Neuronal stem cell (in vitro differentiated cells): ENCODE results near the gene CYP46A1.

Experiments used
- DNase-seq: peaks from one replicate; pipeline ENCODE4 v3.0.0-alpha.2; 2013; ENCODE audit warnings: low spot score
- H2AFZ ChIP-seq: one replicate; pipeline ENCODE4 v1.6.1; 2013; ENCODE audit warnings: mild to moderate bottlenecking, low read length, inconsistent platforms
- H2AK5ac ChIP-seq: 2 replicates; pipeline ENCODE4 v1.6.1; 2013; ENCODE audit warnings: low read depth, mild to moderate bottlenecking, inconsistent platforms, low read length, moderate library complexity, mixed read lengths
- H2BK120ac ChIP-seq: 2 replicates; pipeline ENCODE4 v1.6.1; 2013; ENCODE audit warnings: low read depth, mild to moderate bottlenecking, inconsistent platforms, low read length, moderate library complexity, mixed read lengths
- H2BK12ac ChIP-seq: one replicate; pipeline ENCODE4 v1.6.1; 2013; ENCODE audit warnings: low read length, inconsistent platforms
- H2BK15ac ChIP-seq: 2 replicates; pipeline ENCODE4 v1.6.1; 2013; ENCODE audit warnings: mild to moderate bottlenecking, low read length, inconsistent platforms, mixed read lengths
- H2BK5ac ChIP-seq: one replicate; pipeline ENCODE4 v1.6.1; 2013; ENCODE audit warnings: inconsistent platforms, mild to moderate bottlenecking, low read length, moderate library complexity
- H3K14ac ChIP-seq: one replicate; pipeline ENCODE4 v1.6.1; 2013; ENCODE audit warnings: low read length, inconsistent platforms
- H3K18ac ChIP-seq: 2 replicates; pipeline ENCODE4 v1.6.1; 2013; ENCODE audit warnings: low read length, inconsistent platforms
- H3K23ac ChIP-seq: 2 replicates; pipeline ENCODE4 v1.6.1; 2013; ENCODE audit warnings: low read depth, mild to moderate bottlenecking, mixed read lengths, low read length, inconsistent platforms; ENCODE audit not compliant: poor library complexity
- H3K27ac ChIP-seq: replicated peaks from 3 replicates; pipeline ENCODE4 v1.5.1; 2013; ENCODE audit warnings: low read length, inconsistent platforms
- H3K27me3 ChIP-seq, 3 experiments: 2 replicates each; pipeline ENCODE4 v1.6.1; 2013; ENCODE audit warnings: low read length in 3 of 3, mild to moderate bottlenecking in 2 of 3, inconsistent platforms in 1 of 3, low read depth in 1 of 3, mixed read lengths in 1 of 3, moderate library complexity in 1 of 3; ENCODE audit not compliant: control insufficient read depth in 3 of 3, insufficient read depth in 3 of 3
- H3K36me3 ChIP-seq, 2 donors: replicated peaks in 1 of 2; 2 replicates each; pipeline ENCODE4 v1.6.1; 2013; ENCODE audit warnings: low read length in 2 of 2; ENCODE audit not compliant: control insufficient read depth in 2 of 2, insufficient read depth in 2 of 2
- H3K4ac ChIP-seq: 2 replicates; pipeline ENCODE4 v1.6.1; 2013; ENCODE audit warnings: inconsistent platforms, mild to moderate bottlenecking, low read length, moderate library complexity
- H3K4me1 ChIP-seq, 2 donors: 1 replicate in 1 of 2; 2 replicates in 1 of 2; pipeline ENCODE4 v1.6.1; 2013; ENCODE audit warnings: low read length in 2 of 2, low read depth in 1 of 2; ENCODE audit not compliant: control insufficient read depth in 2 of 2, insufficient read depth in 1 of 2
- H3K4me2 ChIP-seq: one replicate; pipeline ENCODE4 v1.6.1; 2013; ENCODE audit warnings: mild to moderate bottlenecking, low read length, inconsistent platforms; ENCODE audit not compliant: insufficient read depth, poor library complexity, severe bottlenecking
- H3K4me3 ChIP-seq, 2 donors: 2 replicates each; pipeline ENCODE4 v1.5.1; 2013; ENCODE audit warnings: low read length in 2 of 2, mild to moderate bottlenecking in 2 of 2, inconsistent platforms in 1 of 2, moderate library complexity in 1 of 2
- H3K79me1 ChIP-seq: one replicate; pipeline ENCODE4 v1.6.1; 2013; ENCODE audit warnings: low read depth, mild to moderate bottlenecking, inconsistent platforms, low read length, moderate library complexity
- H3K9ac ChIP-seq: one replicate; pipeline ENCODE4 v1.6.1; 2013; ENCODE audit warnings: mild to moderate bottlenecking, low read depth, low read length, inconsistent platforms; ENCODE audit not compliant: poor library complexity
- H3K9me3 ChIP-seq, 2 donors: replicated peaks in 1 of 2; 2 replicates each; pipeline versions ENCODE3 to v1.6.1; 2013; ENCODE audit warnings: low read length in 2 of 2, mild to moderate bottlenecking in 2 of 2, inconsistent platforms in 1 of 2, low read depth in 1 of 2, mixed read lengths in 1 of 2, moderate library complexity in 1 of 2; ENCODE audit not compliant: control insufficient read depth in 2 of 2, insufficient read depth in 1 of 2
- H4K8ac ChIP-seq: one replicate; pipeline ENCODE4 v1.6.1; 2013; ENCODE audit warnings: low read depth, mild to moderate bottlenecking, inconsistent platforms, low read length, moderate library complexity
- H4K91ac ChIP-seq: one replicate; pipeline ENCODE4 v1.6.1; 2013; ENCODE audit warnings: low read length, low read depth, mild to moderate bottlenecking, inconsistent platforms; ENCODE audit not compliant: poor library complexity
- WGBS, 2 donors: extraction: QIAGEN DNeasy Blood & Tissue Kit; methylation state at CpG; one replicate each; pipeline ENCODE4 v1.1.7; 2013; ENCODE audit warnings: missing lambda C conversion rate in 2 of 2, mixed read lengths in 1 of 2; ENCODE audit not compliant: insufficient read length in 2 of 2, insufficient replicate concordance in 1 of 2; ENCODE audit errors: extremely low coverage in 2 of 2; 5-methylcytosine and 5-hydroxymethylcytosine counted together

Gene CYP46A1

GRCh38 chr14:99689266-99690236, 5.5 kb downstream of the CYP46A1 start:
- no peak overlapping the region for H3K4me2 ChIP-seq
- no peaks in the 10 kb centered on the region for H3K9me3 ChIP-seq
- H3K27me3 ChIP-seq = no peaks in the 10 kb centered on the region
- no peak overlapping the region for H2AFZ ChIP-seq
- H2BK120ac ChIP-seq = no peak overlapping the region
- H3K4me3 ChIP-seq = no peak overlapping the region
- no peaks in the 10 kb centered on the region for H3K79me1 ChIP-seq
- no peak overlapping the region for H3K9ac ChIP-seq
- no peak overlapping the region for H2AK5ac ChIP-seq
- H2BK12ac ChIP-seq = no peak overlapping the region
- no peak overlapping the region for H3K14ac ChIP-seq
- no peak overlapping the region for H3K23ac ChIP-seq
- no peak overlapping the region for H4K8ac ChIP-seq
- no peak for DNase-seq
- H2BK15ac ChIP-seq = no peak overlapping the region
- H3K4ac ChIP-seq = no peak overlapping the region
- H3K36me3 ChIP-seq = peaks cover 0 to 4% of the 10 kb centered on the region in 2 donors
- peaks cover 4 to 12% of the 10 kb centered on the region in 2 donors for H3K4me1 ChIP-seq
- no peak overlapping the region for H4K91ac ChIP-seq
- no peak overlapping the region for H3K27ac ChIP-seq
- no peak overlapping the region for H2BK5ac ChIP-seq
- WGBS, 2 donors = no CpG with 5 or more reads among the region's 11 CpGs
- no peak overlapping the region for H3K18ac ChIP-seq

- Histone ChIP-seq H3K36me3 (peaks cover 0 to 4% of the 10 kb centered on the region in 2 donors), H3K23ac (no peak overlapping the region), H2BK5ac (no peak overlapping the region), H2AK5ac (no peak overlapping the region), H3K4me1 (peaks cover 0 to 4% of the 10 kb centered on the region in 2 donors), H3K27ac (no peak overlapping the region), H3K18ac (no peak overlapping the region), H2BK120ac (no peak overlapping the region), H4K8ac (no peak overlapping the region), H3K4ac (no peak overlapping the region), H3K79me1 (no peaks in the 10 kb centered on the region), H3K9me3 (no peaks in the 10 kb centered on the region), H3K4me3 (no peak overlapping the region), H3K27me3 (no peaks in the 10 kb centered on the region), H2AFZ (no peak overlapping the region), H4K91ac (no peak overlapping the region), H3K4me2 (no peak overlapping the region), H2BK15ac (no peak overlapping the region), H3K9ac (no peak overlapping the region), H2BK12ac (no peak overlapping the region), H3K14ac (no peak overlapping the region)
- no CpG with 5 or more reads among the region's 5 CpGs for WGBS, 2 donors
- no peak for DNase-seq
Observed at GRCh38 chr14:99690636-99691035, 6.5 kb downstream of the CYP46A1 start.

- H3K14ac ChIP-seq = no peak overlapping the region
- DNase-seq = no peak
- H3K23ac ChIP-seq = no peak overlapping the region
- no peak overlapping the region for H2BK5ac ChIP-seq
- no peak overlapping the region for H3K4me3 ChIP-seq
- H2AFZ ChIP-seq = no peak overlapping the region
- peaks cover 0 to 4% of the 10 kb centered on the region in 2 donors for H3K36me3 ChIP-seq
- no peaks in the 10 kb centered on the region for H3K4me1 ChIP-seq
- H3K18ac ChIP-seq = no peak overlapping the region
- H3K9ac ChIP-seq = peak overlapping the region; percentile 10
- H3K9me3 ChIP-seq = peaks cover 0 to 5% of the 10 kb centered on the region in 2 donors
- no peak overlapping the region for H2BK120ac ChIP-seq
- no peak overlapping the region for H4K91ac ChIP-seq
- H2BK15ac ChIP-seq = no peak overlapping the region
- H2BK12ac ChIP-seq = no peak overlapping the region
- H3K4ac ChIP-seq = no peak overlapping the region
- H3K79me1 ChIP-seq = no peaks in the 10 kb centered on the region
- H2AK5ac ChIP-seq = no peak overlapping the region
- no peaks in the 10 kb centered on the region for H3K27me3 ChIP-seq
- no CpG with 5 or more reads among the region's 13 CpGs for WGBS, 2 donors
- no peak overlapping the region for H3K27ac ChIP-seq
- no peak overlapping the region for H4K8ac ChIP-seq
- no peak overlapping the region for H3K4me2 ChIP-seq
Observed at GRCh38 chr14:99691111-99691885, 7.2 kb downstream of the CYP46A1 start.

- Histone ChIP-seq H3K4ac (no peak overlapping the region), H3K23ac (no peak overlapping the region), H3K27ac (no peak overlapping the region), H3K18ac (no peak overlapping the region), H2BK15ac (no peak overlapping the region), H2AK5ac (no peak overlapping the region), H4K8ac (no peak overlapping the region), H3K36me3 (peaks cover 0 to 4% of the 10 kb centered on the region in 2 donors), H3K27me3 (no peaks in the 10 kb centered on the region), H2BK120ac (no peak overlapping the region), H2AFZ (no peak overlapping the region), H3K79me1 (no peaks in the 10 kb centered on the region), H4K91ac (no peak overlapping the region), H2BK5ac (no peak overlapping the region), H2BK12ac (no peak overlapping the region), H3K4me3 (no peak overlapping the region), H3K9ac (no peak overlapping the region), H3K14ac (no peak overlapping the region), H3K4me1 (peaks cover 2 to 9% of the 10 kb centered on the region in 2 donors), H3K4me2 (no peak overlapping the region), H3K9me3 (peaks cover 0 to 5% of the 10 kb centered on the region in 2 donors)
- no CpG with 5 or more reads among the region's 3 CpGs for WGBS, 2 donors
- DNase-seq = no peak
Observed at GRCh38 chr14:99693918-99694317, 9.8 kb downstream of the CYP46A1 start.
